Measurements from ENCODE around the gene LTB.

GRCh38 chr6:31560697-31561058 lies 21.5 kb downstream of the LTB start:
- TF ChIP-seq ARNTL (CRISPR knock-in tag; IDR thresholded peaks at IDR 0.05; ENCODE audit: borderline replicate concordance, low read depth) (no peak), ZNF8 (CRISPR knock-in tag; IDR thresholded peaks at IDR 0.05) (no peak), TCF4 (CRISPR knock-in tag; IDR thresholded peaks at IDR 0.05; ENCODE audit: borderline replicate concordance) (no peak), PATZ1 (CRISPR knock-in tag; IDR thresholded peaks at IDR 0.05; ENCODE audit: borderline replicate concordance) (no peak)
